HepG2 (cell line): ENCODE data around the gene SLC26A2. TPM values are rescaled to one million over a fixed set of nuclear protein-coding genes. Genes with fewer than 3 reads are reported as not detected.
A peak's percentile ranks its signal among the peaks of the same experiment; 100 is the strongest.

Experiments
- CEBPB ChIP-seq: IDR thresholded peaks from 2 replicates; pipeline ENCODE4 v1.6.1; 2011; ENCODE audit warnings: low read depth, low read length, improper control_type of control experiment, borderline replicate concordance
- DNMT3B ChIP-seq: conservative IDR thresholded peaks from 2 replicates; pipeline ENCODE4 v1.6.1; 2016; ENCODE audit warnings: missing biosample characterization, control low read depth
- DR1 ChIP-seq: sonication (generic); formaldehyde crosslinking; IDR thresholded peaks from 2 replicates; pipeline ENCODE4 v1.8.0; 2021; ENCODE audit warnings: mild to moderate bottlenecking, missing genetic modification reagents, inconsistent platforms
- FOXC1 ChIP-seq: sonication (generic); formaldehyde crosslinking; IDR thresholded peaks from 2 replicates; pipeline ENCODE4 v1.8.0; 2022; ENCODE audit warnings: mild to moderate bottlenecking, missing genetic modification reagents, borderline replicate concordance
- NFAT5 ChIP-seq: sonication (generic); formaldehyde crosslinking; IDR thresholded peaks from 2 replicates; pipeline ENCODE4 v1.4.0; 2020; ENCODE audit warnings: missing genetic modification reagents
- RERE ChIP-seq: IDR thresholded peaks from 2 replicates; pipeline ENCODE4 v1.6.1; 2016; ENCODE audit warnings: low read depth, missing genetic modification reagents, missing compliant biosample characterization
- ZBTB39 ChIP-seq: sonication (generic); formaldehyde crosslinking; IDR thresholded peaks from 2 replicates; pipeline ENCODE4 v1.5.0; 2020; ENCODE audit warnings: missing genetic modification reagents
- ZFY ChIP-seq: sonication (generic); formaldehyde crosslinking; IDR thresholded peaks from 2 replicates; pipeline ENCODE4 v1.4.0; 2020; ENCODE audit warnings: missing genetic modification reagents
- ZMYM2 ChIP-seq: sonication (generic); formaldehyde crosslinking; IDR thresholded peaks from 2 replicates; pipeline ENCODE4 v1.8.0; 2022; ENCODE audit warnings: mild to moderate bottlenecking, missing genetic modification reagents
- ZNF234 ChIP-seq: sonication (generic); formaldehyde crosslinking; conservative IDR thresholded peaks from 2 replicates; pipeline ENCODE4 v1.5.1; 2020; ENCODE audit warnings: mild to moderate bottlenecking, missing genetic modification reagents
- ZNF276 ChIP-seq: sonication (generic); formaldehyde crosslinking; IDR thresholded peaks from 2 replicates; pipeline ENCODE4 v1.4.0; 2020; ENCODE audit warnings: mild to moderate bottlenecking, low read depth, missing genetic modification reagents
- ZNF629 ChIP-seq: sonication (generic); formaldehyde crosslinking; conservative IDR thresholded peaks from 2 replicates; pipeline ENCODE4 v1.5.0; 2020; ENCODE audit warnings: missing genetic modification reagents
- ZNF737 ChIP-seq: sonication (generic); formaldehyde crosslinking; IDR thresholded peaks from 2 replicates; pipeline ENCODE4 v1.5.0; 2020; ENCODE audit warnings: missing genetic modification reagents, mild to moderate bottlenecking, borderline replicate concordance
- polyA plus RNA-seq, 8 experiments: library from polyadenylated mRNA; depleted of rRNA in 3 of 8; stranded (reverse) in 7 of 8; unstranded in 1 of 8; fragments of >200 nt; fragmentation: Illumina TruSeq in 4 of 8; extraction: Trizol in 4 of 8; gene quantifications; 2 replicates each; pipeline versions ENCODE4 v1.2.1 to v1.2.3, GENCODE V29; 2011 to 2016; ENCODE audit warnings: low read depth in 4 of 8, missing spikeins in 1 of 8, mixed read lengths in 1 of 8; ENCODE audit not compliant: insufficient read depth in 1 of 8
- total RNA-seq, 5 experiments: library from RNA; depleted of rRNA; stranded (reverse); fragments of >200 nt; fragmentation: Illumina TruSeq; extraction: Trizol; gene quantifications; 2 replicates each; pipeline ENCODE4 v1.2.3, GENCODE V29; 2016; ENCODE audit warnings: low read depth in 1 of 5

SLC26A2 gene
- total and polyA plus RNA-seq, 2 of the 13 experiments (the other 11 are each of a cell fraction or from before 2014, with no cell fraction given): 2.2 to 7.9 TPM

- no peak for TF ChIP-seq ZNF276 (CRISPR knock-in tag)
- peak; percentile 71 for TF ChIP-seq FOXC1 (CRISPR knock-in tag)
- peak; percentile 75 for TF ChIP-seq ZFY
- TF ChIP-seq ZNF234 (CRISPR knock-in tag): no peak
- no peak for TF ChIP-seq RERE
- no peak for TF ChIP-seq CEBPB
- TF ChIP-seq ZBTB39 (CRISPR knock-in tag): no peak
- no peak; the same call in 1 of the 2 replicates for TF ChIP-seq DNMT3B
- no peak for TF ChIP-seq NFAT5 (CRISPR knock-in tag)
- no peak; the same call in 1 of the 2 replicates for TF ChIP-seq ZNF737 (CRISPR knock-in tag)
- TF ChIP-seq ZMYM2 (CRISPR knock-in tag): no peak
- TF ChIP-seq ZNF629: no peak
- peak; percentile 77 for TF ChIP-seq DR1
Observed at GRCh38 chr5:149960272-149961185, at the start of gene SLC26A2 (continued).
